K562 (cell line): ENCODE results near the gene FCAMR. TPM values are rescaled to one million over a fixed set of nuclear protein-coding genes. Genes with fewer than 3 reads are reported as not detected.

Source experiments
- ATAC-seq: fragments of 200-7000 bp; cut with Tn5 transposase; 3 replicates; pipeline ENCODE4 v1.9.1; 2020; ENCODE audit warnings: moderate library complexity
- BruUV-seq: library from RNA; stranded (reverse); fragments of 400-500 nt; replicated peaks from 2 replicates; lab custom pipeline; 2021; lab: Mats Ljungman, UMichigan
- CTCF ChIA-PET: fragments of 300-600 bp; formaldehyde crosslinking; extraction: SDS; loops from one replicate; lab custom pipeline; 2021; ENCODE audit warnings: low intra/inter-chr PET ratio; lab: Yijun Ruan, JAX
- POLR2A ChIA-PET: fragments of 300-600, 350-650 bp; sonication (Branson Sonifier 250); formaldehyde crosslinking; extraction: SDS; loops from one replicate; lab custom pipeline; 2021; ENCODE audit warnings: antibody characterized with exemption, inconsistent platforms; lab: Yijun Ruan, JAX
- DNase-seq, 4 experiments: peaks; one replicate each; pipeline versions ENCODE4 v3.0.0 to v3.0.0-alpha.2; 2011 to 2018; ENCODE audit warnings: low spot score in 3 of 4, mixed read lengths in 3 of 4; ENCODE audit errors: extremely low read depth in 1 of 4
- FAIRE-seq: peaks from 2 replicates; lab custom pipeline; 2011; peaks lifted over from hg19 to GRCh38; lab: Jason Lieb, UNC
- H2AFZ ChIP-seq: 2 replicates; pipeline ENCODE4 v1.6.0; 2011; ENCODE audit warnings: low read depth, low read length, control low read depth, inconsistent platforms
- H3K27ac ChIP-seq: fragments of 200-600 bp; 3 replicates; pipeline ENCODE4 v1.8.0; 2011; ENCODE audit warnings: low read depth, mild to moderate bottlenecking, control low read depth, inconsistent platforms, low read length, moderate library complexity, mixed read lengths; ENCODE audit errors: extremely low read depth
- H3K27me3 ChIP-seq, 2 experiments: fragments of 300-600 bp in 1 of 2; 2 replicates in 1 of 2; 3 replicates in 1 of 2; pipeline versions ENCODE4 v1.6.0 to v1.8.0; 2011; ENCODE audit warnings: inconsistent platforms in 2 of 2, low read length in 2 of 2, mild to moderate bottlenecking in 1 of 2, mixed read lengths in 1 of 2, moderate library complexity in 1 of 2; ENCODE audit not compliant: control insufficient read depth in 2 of 2, insufficient read depth in 2 of 2
- H3K36me3 ChIP-seq: fragments of 300-600 bp; 3 replicates; pipeline ENCODE4 v1.8.0; 2011; ENCODE audit warnings: mild to moderate bottlenecking, low read length, inconsistent platforms; ENCODE audit not compliant: control insufficient read depth, insufficient read depth
- H3K4me1 ChIP-seq, 2 experiments: fragments of 200-600 bp in 1 of 2; replicated peaks in 1 of 2; 2 replicates in 1 of 2; 3 replicates in 1 of 2; pipeline versions ENCODE4 v1.5.1 to v1.8.0; 2011; ENCODE audit warnings: inconsistent platforms in 2 of 2, low read length in 2 of 2, mild to moderate bottlenecking in 1 of 2, mixed read lengths in 1 of 2, moderate library complexity in 1 of 2; ENCODE audit not compliant: control insufficient read depth in 2 of 2, insufficient read depth in 2 of 2
- H3K4me2 ChIP-seq: 2 replicates; pipeline ENCODE4 v1.6.1; 2011; ENCODE audit warnings: low read length, control low read depth, inconsistent platforms, mixed read lengths; ENCODE audit not compliant: insufficient read depth
- H3K4me3 ChIP-seq: fragments of 200-600 bp; sonication (generic), shearing (Covaris generic); 2 replicates; pipeline ENCODE4 v1.5.1; 2016; ENCODE audit warnings: control low read depth, inconsistent platforms
- H3K79me2 ChIP-seq: fragments of 200-600 bp; 3 replicates; pipeline ENCODE4 v1.8.0; 2011; ENCODE audit warnings: low read length, inconsistent platforms; ENCODE audit not compliant: control insufficient read depth, insufficient read depth
- H3K9ac ChIP-seq, 2 experiments: 2 replicates each; pipeline versions ENCODE4 v1.6.0 to v1.6.1; 2011; ENCODE audit warnings: low read depth in 2 of 2, low read length in 2 of 2, control low read depth in 1 of 2, inconsistent platforms in 1 of 2, mild to moderate bottlenecking in 1 of 2, mixed read lengths in 1 of 2; ENCODE audit not compliant: insufficient read depth in 1 of 2
- H3K9me1 ChIP-seq: one replicate; pipeline ENCODE4 v1.6.0; 2011; ENCODE audit warnings: inconsistent platforms, mild to moderate bottlenecking, low read length, moderate library complexity; ENCODE audit not compliant: control insufficient read depth, insufficient read depth
- H3K9me3 ChIP-seq: replicated peaks from 2 replicates; pipeline ENCODE4 v1.5.1; 2011; ENCODE audit warnings: low read depth, low read length, inconsistent platforms; ENCODE audit not compliant: control insufficient read depth, insufficient read depth
- H4K20me1 ChIP-seq: replicated peaks from 2 replicates; pipeline ENCODE4 v1.6.1; 2011; ENCODE audit warnings: low read length, inconsistent platforms, mixed read lengths; ENCODE audit not compliant: control insufficient read depth, insufficient read depth
- ATF2 ChIP-seq: sonication (generic); formaldehyde crosslinking; IDR thresholded peaks from 2 replicates; pipeline ENCODE4 v1.8.1; 2022; ENCODE audit warnings: missing genetic modification reagents
- GATA2 ChIP-seq: sonication (generic); formaldehyde crosslinking; IDR thresholded peaks from 2 replicates; pipeline ENCODE4 v1.4.0; 2020; ENCODE audit warnings: mild to moderate bottlenecking, missing genetic modification reagents
- HMGXB4 ChIP-seq: sonication (generic); formaldehyde crosslinking; IDR thresholded peaks from 2 replicates; pipeline ENCODE4 v1.8.1; 2023; ENCODE audit warnings: mild to moderate bottlenecking, missing genetic modification reagents
- HNRNPH1 ChIP-seq: fragments of 200-400 bp; formaldehyde crosslinking; optimal IDR thresholded peaks from 2 replicates; pipeline ENCODE3; 2017; ENCODE audit warnings: low read depth, mild to moderate bottlenecking, low read length, moderate library complexity
- PURB ChIP-seq: sonication (generic); formaldehyde crosslinking; IDR thresholded peaks from 2 replicates; pipeline ENCODE4 v1.9.0; 2021; ENCODE audit warnings: low read depth, mild to moderate bottlenecking, missing genetic modification reagents
- RBM25 ChIP-seq: fragments of 200-400 bp; formaldehyde crosslinking; IDR thresholded peaks from 2 replicates; pipeline ENCODE4 v1.6.1; 2018; ENCODE audit warnings: low read length, low read depth, moderate library complexity; ENCODE audit not compliant: severe bottlenecking
- ZBTB1 ChIP-seq: sonication (generic); formaldehyde crosslinking; IDR thresholded peaks from 2 replicates; pipeline ENCODE4 v1.8.1; 2023; ENCODE audit warnings: missing genetic modification reagents, low read depth, mild to moderate bottlenecking, borderline replicate concordance
- ZNF780A ChIP-seq: fragments of 250-450 bp; sonication (Bioruptor Pico); IDR thresholded peaks from 2 replicates; pipeline ENCODE4 v1.5.0; 2021; ENCODE audit warnings: mild to moderate bottlenecking
- WGBS: fragments of 100-300 bp; shearing (Covaris generic); methylation state at CpG from one replicate; pipeline ENCODE4 v1.1.6; 2016; ENCODE audit warnings: low coverage, mixed read lengths; ENCODE audit not compliant: insufficient coverage; ENCODE audit errors: missing lambda C conversion rate; 5-methylcytosine and 5-hydroxymethylcytosine counted together
- in situ Hi-C: fragments of 300-500 bp; cut with MboI; formaldehyde crosslinking; loops from 4 replicates; pipeline ENCODE4 v1.15.0; 2018; ENCODE audit warnings: inconsistent platforms, mixed read lengths
- intact Hi-C: fragments of 100-400 bp; cut with micrococcal nuclease; formaldehyde crosslinking; loops from 2 replicates; pipeline ENCODE4 v1.14.2; 2022
- polyA plus RNA-seq, 8 experiments: library from polyadenylated mRNA; depleted of rRNA in 4 of 8; stranded (reverse) in 5 of 8; unstranded in 3 of 8; fragments of >200 nt; fragmentation: Nextera tagmentation in 2 of 8; fragmentation: Illumina TruSeq in 1 of 8; extraction: Ambion mirVana in 2 of 8; extraction: Trizol in 1 of 8; gene quantifications; 2 replicates each; pipeline versions ENCODE4 v1.2.1 to v1.2.3, GENCODE V29; 2011 to 2014; ENCODE audit warnings: inconsistent platforms in 1 of 8, missing spikeins in 1 of 8
- total RNA-seq, 7 experiments: library from RNA; depleted of rRNA in 6 of 7; stranded (reverse); fragments of >200 nt in 6 of 7; fragmentation: Illumina TruSeq in 2 of 7; extraction: Trizol in 2 of 7; gene quantifications; 2 replicates each; pipeline versions ENCODE4 v1.2.1 to v1.2.3, GENCODE V29; 2011 to 2021; ENCODE audit warnings: low replicate concordance in 1 of 7

FCAMR gene
- total and polyA plus RNA-seq, 9 of the 15 experiments (the other 6 are each of a cell fraction or from before 2014, with no cell fraction given), result not detected

GRCh38 chr1:206971029-206971655 is 882 bp upstream of the FCAMR start:
- Histone ChIP-seq H3K4me1 (no peaks in the 10 kb centered on the region; a peak in 1 of 5 replicates), H3K79me2 (no peaks in the 10 kb centered on the region), H4K20me1 (no peaks in the 10 kb centered on the region), H3K27ac (no peak overlapping the region)
- in situ Hi-C loops, result no loop called here
- POLR2A ChIA-PET, result interaction anchor here (0.7 to 1.5 kb wide), 3 partner anchors 9 to 27 kb away, joined by 3 to 7 read pairs (median 4); no protein-coding TSS in a partner anchor
- FAIRE-seq, result no peak
- ATAC-seq, result no peak
- CTCF ChIA-PET, result no interaction called here
- TF ChIP-seq ZBTB1 (CRISPR knock-in tag) (no peak), RBM25 (peak; percentile 21), ATF2 (no peak), HMGXB4 (no peak), ZNF780A (CRISPR knock-in tag) (no peak), PURB (CRISPR knock-in tag) (no peak), GATA2 (CRISPR knock-in tag) (no peak), HNRNPH1 (no peak)
- TF ChIP-seq, all 486 proteins: peak for 1
- no peaks in the 10 kb centered on the region for H3K36me3 ChIP-seq
- H3K27me3 ChIP-seq, result peaks cover 12 to 21% of the 10 kb centered on the region in 2 experiments; a peak in 4 of 5 replicates
- no peaks in the 10 kb centered on the region for H3K9me1 ChIP-seq
- no peaks in the 10 kb centered on the region for H3K9me3 ChIP-seq
- no peak for DNase-seq
- H3K4me2 ChIP-seq, result no peak overlapping the region
- no TSS peak for BruUV-seq
- no peak overlapping the region for H3K9ac ChIP-seq
- no peak overlapping the region for H2AFZ ChIP-seq
- no peak overlapping the region for H3K4me3 ChIP-seq
- 13% methylated on average over 2 of the region's 2 CpGs for WGBS
- intact Hi-C loops, result loop anchor here (10.0 kb wide), 1 partner anchor 476 kb away; no protein-coding TSS in a partner anchor
